ENCODE results near the gene TRIM54. TPM values are rescaled to one million over a fixed set of nuclear protein-coding genes. Genes with fewer than 3 reads are reported as not detected.

Gene TRIM54
- total RNA-seq, 1 experiment from 2014 or later = 3.3 TPM

GRCh38 chr2:27282892-27283291 lies 663 bp downstream of the TRIM54 start:
- POLR2A ChIA-PET = interaction anchor here (1.0 to 1.6 kb wide), 3 partner anchors 9 to 63 kb away, joined by 3 read pairs; no protein-coding TSS in a partner anchor
- DNase-seq (ENCODE audit: low spot score) = no peak
- Mint-ChIP-seq H3K27ac (no peak overlapping the region), H3K36me3 (no peaks in the 10 kb centered on the region), H3K9me3 (no peaks in the 10 kb centered on the region), H3K4me1 (peaks cover 50% of the 10 kb centered on the region), H3K27me3 (ENCODE audit: low read depth) (no peaks in the 10 kb centered on the region; the same call in 1 of the 2 replicates), H3K4me3 (peak overlapping the region; percentile 54)
- TF ChIP-seq NFE2L1 (CRISPR knock-in tag; IDR thresholded peaks at IDR 0.05) (peak; percentile 82), PREB (CRISPR knock-in tag; IDR thresholded peaks at IDR 0.05; ENCODE audit: borderline replicate concordance) (no peak), NFATC4 (CRISPR knock-in tag; IDR thresholded peaks at IDR 0.05) (no peak), ZNF532 (CRISPR knock-in tag; IDR thresholded peaks at IDR 0.05; ENCODE audit: borderline replicate concordance) (no peak), KAT7 (CRISPR knock-in tag; IDR thresholded peaks at IDR 0.05; ENCODE audit: borderline replicate concordance) (no peak), GABPB1 (CRISPR knock-in tag; IDR thresholded peaks at IDR 0.05) (no peak)
- CTCF ChIA-PET = interaction anchor here (0.7 to 7.6 kb wide), 13 partner anchors 11 to 400 kb away, joined by 3 to 153 read pairs (median 10); partner anchors contain the start of genes SLC30A3 and UCN
- peak; percentile 43 for ATAC-seq

GRCh38 chr2:27284996-27285395 lies 2.8 kb downstream of the TRIM54 start:
- no peaks in the 10 kb centered on the region for H3K9me3 Mint-ChIP-seq
- no peak overlapping the region for H3K4me3 Mint-ChIP-seq
- ChIA-PET POLR2A (no interaction called here), CTCF (interaction anchor here (1.2 to 7.6 kb wide), 2 partner anchors 17 to 342 kb away, joined by 3 to 129 read pairs; no protein-coding TSS in a partner anchor)
- TF ChIP-seq GABPB1 (CRISPR knock-in tag; IDR thresholded peaks at IDR 0.05) = no peak
- TF ChIP-seq ZNF138 (CRISPR knock-in tag; conservative IDR thresholded peaks at IDR 0.05) = no peak
- TF ChIP-seq ZNF263 (CRISPR knock-in tag; IDR thresholded peaks at IDR 0.05; ENCODE audit: low read depth) = no peak
- TF ChIP-seq ZNF219 (CRISPR knock-in tag; IDR thresholded peaks at IDR 0.05; ENCODE audit: borderline replicate concordance) = no peak
- no peak for TF ChIP-seq IRF2 (CRISPR knock-in tag; IDR thresholded peaks at IDR 0.05; ENCODE audit: borderline replicate concordance, low read depth)
- TF ChIP-seq GTF2I (CRISPR knock-in tag; conservative IDR thresholded peaks at IDR 0.05) = no peak
- no peak for TF ChIP-seq RORB (CRISPR knock-in tag; IDR thresholded peaks at IDR 0.05)
- TF ChIP-seq ERG (CRISPR knock-in tag; IDR thresholded peaks at IDR 0.05) = no peak
- no peak for TF ChIP-seq PRRX2 (CRISPR knock-in tag; IDR thresholded peaks at IDR 0.05)
- no peak for TF ChIP-seq MAX (CRISPR knock-in tag; IDR thresholded peaks at IDR 0.05)
- H3K36me3 Mint-ChIP-seq = no peaks in the 10 kb centered on the region
- H3K4me1 Mint-ChIP-seq = peaks cover 50% of the 10 kb centered on the region
- DNase-seq (ENCODE audit: low spot score) (no peak), ATAC-seq (no peak)
- no peaks in the 10 kb centered on the region; the same call in 1 of the 2 replicates for H3K27me3 Mint-ChIP-seq (ENCODE audit: low read depth)
- no peak overlapping the region for H3K27ac Mint-ChIP-seq

- Mint-ChIP-seq H3K9me3 (no peaks in the 10 kb centered on the region), H3K4me1 (peaks cover 50% of the 10 kb centered on the region), H3K4me3 (no peak overlapping the region), H3K27me3 (ENCODE audit: low read depth) (no peaks in the 10 kb centered on the region; the same call in 1 of the 2 replicates), H3K36me3 (no peaks in the 10 kb centered on the region), H3K27ac (no peak overlapping the region)
- ChIA-PET POLR2A (no interaction called here), CTCF (interaction anchor here (1.2 to 7.6 kb wide), 2 partner anchors 16 to 343 kb away, joined by 3 to 129 read pairs; no protein-coding TSS in a partner anchor)
- ATAC-seq (no peak), DNase-seq (ENCODE audit: low spot score) (no peak)
- TF ChIP-seq PREB (CRISPR knock-in tag; IDR thresholded peaks at IDR 0.05; ENCODE audit: borderline replicate concordance) = no peak
- no peak for TF ChIP-seq IRF1 (CRISPR knock-in tag; IDR thresholded peaks at IDR 0.05)
- TF ChIP-seq USF2 (CRISPR knock-in tag; IDR thresholded peaks at IDR 0.05) = no peak
- no peak for TF ChIP-seq ZNF425 (CRISPR knock-in tag; conservative IDR thresholded peaks at IDR 0.05)
Measured at GRCh38 chr2:27285481-27285880, 3.3 kb downstream of the TRIM54 start.
